Esophagus squamous epithelium (tissue), 4 donors: ENCODE measurements around the gene AGT.

Source experiments
- POLR2A ChIP-seq, 4 donors: fragments of 450-650 bp; IDR thresholded peaks; one replicate each; pipeline ENCODE4 v1.6.1; 2017; ENCODE audit warnings: antibody characterized with exemption in 4 of 4, mild to moderate bottlenecking in 4 of 4, moderate library complexity in 3 of 4
- TF ChIP-seq, protein P1 (sequence below), 6 experiments: fragments of 450-650 bp in 4 of 6; fragments of 200-600 bp in 2 of 6; sonication (generic) in 2 of 6; IDR thresholded peaks; one replicate each; pipeline ENCODE4 v1.5.1; 2016 to 2019; ENCODE audit warnings: antibody characterized with exemption in 6 of 6, mild to moderate bottlenecking in 4 of 6, moderate library complexity in 4 of 6

DNA sequence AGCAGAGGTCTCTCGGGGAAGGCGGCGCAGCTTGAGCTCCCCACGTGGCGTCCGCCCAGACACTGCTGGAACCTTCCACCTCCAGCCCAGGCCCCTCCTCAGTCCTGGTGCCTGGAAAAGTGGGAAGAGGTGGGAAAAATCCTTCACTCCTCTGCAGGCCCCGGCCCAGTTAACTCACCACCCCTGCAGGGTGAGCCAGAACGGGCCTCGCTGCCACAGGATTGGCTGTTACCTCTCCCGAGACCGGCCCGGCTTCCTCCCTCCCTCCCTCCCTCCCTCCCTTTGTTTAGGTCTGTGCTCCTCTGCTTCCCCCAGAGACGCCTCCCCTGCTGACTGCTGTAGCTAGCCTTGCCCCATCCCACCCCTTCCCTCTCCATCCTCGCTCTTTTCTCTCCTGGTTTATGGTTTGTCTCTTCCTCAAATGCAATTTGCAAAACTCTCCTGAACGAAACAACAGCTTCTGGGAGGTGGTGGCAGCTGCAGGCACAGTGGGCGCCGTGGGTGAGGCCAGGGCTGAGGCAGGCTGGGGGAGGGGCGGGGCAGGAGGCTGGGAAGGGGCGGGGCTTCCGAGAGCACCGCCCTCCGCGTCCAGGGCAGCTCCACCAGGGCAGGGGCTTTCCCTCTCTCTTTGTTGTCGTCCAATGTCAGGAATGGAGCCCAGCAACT, 39.8 kb upstream of the AGT start:
- TF ChIP-seq, protein P1, sequence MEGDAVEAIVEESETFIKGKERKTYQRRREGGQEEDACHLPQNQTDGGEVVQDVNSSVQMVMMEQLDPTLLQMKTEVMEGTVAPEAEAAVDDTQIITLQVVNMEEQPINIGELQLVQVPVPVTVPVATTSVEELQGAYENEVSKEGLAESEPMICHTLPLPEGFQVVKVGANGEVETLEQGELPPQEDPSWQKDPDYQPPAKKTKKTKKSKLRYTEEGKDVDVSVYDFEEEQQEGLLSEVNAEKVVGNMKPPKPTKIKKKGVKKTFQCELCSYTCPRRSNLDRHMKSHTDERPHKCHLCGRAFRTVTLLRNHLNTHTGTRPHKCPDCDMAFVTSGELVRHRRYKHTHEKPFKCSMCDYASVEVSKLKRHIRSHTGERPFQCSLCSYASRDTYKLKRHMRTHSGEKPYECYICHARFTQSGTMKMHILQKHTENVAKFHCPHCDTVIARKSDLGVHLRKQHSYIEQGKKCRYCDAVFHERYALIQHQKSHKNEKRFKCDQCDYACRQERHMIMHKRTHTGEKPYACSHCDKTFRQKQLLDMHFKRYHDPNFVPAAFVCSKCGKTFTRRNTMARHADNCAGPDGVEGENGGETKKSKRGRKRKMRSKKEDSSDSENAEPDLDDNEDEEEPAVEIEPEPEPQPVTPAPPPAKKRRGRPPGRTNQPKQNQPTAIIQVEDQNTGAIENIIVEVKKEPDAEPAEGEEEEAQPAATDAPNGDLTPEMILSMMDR (IDR thresholded peaks at IDR 0.05) = no peak
- no peak for TF ChIP-seq POLR2A (IDR thresholded peaks at IDR 0.05)
